NCI-H748 (cell line): ENCODE measurements around the gene MAMDC2.

Experiments used
- DNase-seq: peaks from one replicate; lab custom pipeline; 2025; ENCODE audit not compliant: unreplicated experiment; lab: John Stamatoyannopoulos, UW

The MAMDC2 gene

GRCh38 chr9:70257502-70257901, 213.9 kb downstream of the MAMDC2 start:
- DNase-seq: no peak

- peak; percentile 89 for DNase-seq
These were observed 214.5 kb downstream of the MAMDC2 start for GRCh38 chr9:70257991-70258691.

- DNase-seq: peak; percentile 93
These were observed 215.3 kb downstream of the MAMDC2 start, which contains the start of gene SMC5 for GRCh38 chr9:70258692-70259511. Gene SMC5 (plus strand): TSS chr9:70258978. CDS start chr9:70259079, 101 bp downstream.

- DNase-seq: no peak
These were observed 215.8 kb downstream of the MAMDC2 start for GRCh38 chr9:70259512-70259802.

GRCh38 chr9:70260007-70260443, 216.4 kb downstream of the MAMDC2 start:
- no peak for DNase-seq

- no peak for DNase-seq
These were observed 217.0 kb downstream of the MAMDC2 start for GRCh38 chr9:70260606-70261005.

GRCh38 chr9:70261131-70261870, 217.7 kb downstream of the MAMDC2 start:
- no peak for DNase-seq

GRCh38 chr9:70262366-70262765, 218.7 kb downstream of the MAMDC2 start:
- DNase-seq: no peak

GRCh38 chr9:70262948-70263347, 219.3 kb downstream of the MAMDC2 start:
- no peak for DNase-seq

GRCh38 chr9:70263421-70263820, 219.8 kb downstream of the MAMDC2 start:
- no peak for DNase-seq
